Stimulated activated CD4-positive, alpha-beta T cell treated with anti-CD3 and anti-CD28 coated beads, Interleukin-1b, Interleukin-23, amount 100 ng/mL, for 4 hours (primary cell): Measurements from ENCODE around the gene NIPAL3.
"Not testable (repeated sequence)": the region's sequence is repeated elsewhere in the genome, so short reads cannot be mapped to it uniquely, and the experiment has no call there.

Experiments used
- DNase-seq, 2 donors: peaks; one replicate each; pipeline ENCODE4 v3.0.0-alpha.2; 2020; ENCODE audit warnings: low read depth in 2 of 2

Gene NIPAL3

GRCh38 chr1:24489674-24490073, 74.1 kb downstream of the NIPAL3 start:
- DNase-seq, result no peak

GRCh38 chr1:24490101-24490781, 74.6 kb downstream of the NIPAL3 start:
- DNase-seq, result no peak

GRCh38 chr1:24491577-24492360, 76.2 kb downstream of the NIPAL3 start:
- no peak for DNase-seq

DNA sequence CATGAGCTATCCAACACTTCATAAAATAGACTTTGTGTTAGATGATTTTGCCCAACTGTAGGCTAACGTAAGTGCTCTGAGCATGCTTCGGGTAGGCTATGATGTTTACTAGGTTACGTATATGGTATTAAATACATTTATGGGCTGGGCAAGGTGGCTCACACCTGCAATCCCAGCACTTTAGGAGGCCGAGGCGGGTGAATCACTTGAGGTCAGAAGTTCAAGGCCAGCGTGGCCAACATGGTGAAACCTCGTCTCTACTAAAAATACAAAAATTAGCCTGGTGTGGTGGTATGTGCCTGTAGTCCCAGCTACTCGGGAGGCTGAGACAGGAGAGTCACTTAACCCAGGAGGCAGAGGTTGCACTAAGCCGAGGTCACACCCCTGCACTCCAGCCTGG, 77.3 kb downstream of the NIPAL3 start:
- not testable (repeated sequence) for DNase-seq

DNA sequence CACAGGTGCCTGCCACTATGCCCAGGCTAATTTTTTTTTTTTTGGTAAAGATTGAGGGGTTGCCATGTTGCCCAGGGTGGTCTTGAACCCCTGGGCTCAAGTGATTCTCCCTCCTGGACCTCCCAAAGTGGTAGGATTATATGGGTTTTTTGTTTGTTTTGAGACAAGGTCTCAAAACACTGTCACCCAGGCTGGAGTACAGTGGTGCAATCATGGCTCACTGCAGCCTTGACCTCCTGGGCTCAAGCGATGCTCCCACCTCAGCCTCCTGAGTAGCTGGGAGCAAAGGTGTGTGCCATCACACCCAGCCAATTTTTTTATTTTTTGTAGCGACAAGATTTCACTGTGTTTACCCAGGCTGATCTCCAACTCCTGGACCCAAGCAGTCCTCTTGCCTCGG, 78.2 kb downstream of the NIPAL3 start:
- no peak for DNase-seq

- DNase-seq, result no peak
Observed at GRCh38 chr1:24498589-24498988, 83.0 kb downstream of the NIPAL3 start.

GRCh38 chr1:24500448-24501048, 84.9 kb downstream of the NIPAL3 start:
- no peak for DNase-seq

DNA sequence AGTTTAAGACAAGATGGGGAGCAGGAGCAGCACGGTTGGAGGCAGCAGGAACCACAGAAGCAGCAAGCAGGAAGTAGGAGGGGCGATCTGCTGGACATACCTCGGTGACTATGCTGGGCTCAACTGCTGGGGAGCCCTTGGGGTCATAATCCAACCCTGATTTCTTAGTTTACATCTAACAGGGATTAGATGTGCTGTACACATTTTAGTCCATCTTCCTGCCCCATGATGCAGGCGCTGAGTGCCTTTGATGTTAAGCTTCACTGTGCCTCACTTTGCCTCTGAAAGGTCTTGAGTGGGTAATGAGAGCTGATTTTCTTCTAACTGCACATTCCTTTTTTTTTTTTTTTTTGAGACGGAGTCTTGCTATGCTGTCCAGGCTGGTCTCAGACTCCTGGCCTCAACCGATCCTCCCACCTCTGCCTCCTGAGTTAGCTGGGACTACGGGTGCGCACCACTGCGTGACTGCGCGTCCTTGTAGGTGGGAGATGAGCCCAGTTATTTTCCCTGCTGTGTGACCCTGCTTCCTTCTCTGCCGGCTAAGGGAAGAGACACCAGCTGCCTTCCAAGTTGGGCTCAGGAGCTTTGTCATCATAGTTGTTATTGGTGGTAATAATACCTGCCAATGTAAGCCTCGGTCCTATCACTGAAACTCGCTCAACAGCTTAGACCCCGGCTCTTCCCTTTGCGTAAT, 85.9 kb downstream of the NIPAL3 start:
- no peak for DNase-seq

- peak; percentile 60 to 62 for DNase-seq
Observed at GRCh38 chr1:24502065-24502708, 86.6 kb downstream of the NIPAL3 start.

GRCh38 chr1:24502709-24503058, 87.1 kb downstream of the NIPAL3 start, which contains the start of gene RCAN3:
TSS of gene RCAN3 (plus strand) at chr1:24502836. CDS start at chr1:24514373, 11,537 bp downstream.
- DNase-seq, result peak; percentile 75 to 89

DNA sequence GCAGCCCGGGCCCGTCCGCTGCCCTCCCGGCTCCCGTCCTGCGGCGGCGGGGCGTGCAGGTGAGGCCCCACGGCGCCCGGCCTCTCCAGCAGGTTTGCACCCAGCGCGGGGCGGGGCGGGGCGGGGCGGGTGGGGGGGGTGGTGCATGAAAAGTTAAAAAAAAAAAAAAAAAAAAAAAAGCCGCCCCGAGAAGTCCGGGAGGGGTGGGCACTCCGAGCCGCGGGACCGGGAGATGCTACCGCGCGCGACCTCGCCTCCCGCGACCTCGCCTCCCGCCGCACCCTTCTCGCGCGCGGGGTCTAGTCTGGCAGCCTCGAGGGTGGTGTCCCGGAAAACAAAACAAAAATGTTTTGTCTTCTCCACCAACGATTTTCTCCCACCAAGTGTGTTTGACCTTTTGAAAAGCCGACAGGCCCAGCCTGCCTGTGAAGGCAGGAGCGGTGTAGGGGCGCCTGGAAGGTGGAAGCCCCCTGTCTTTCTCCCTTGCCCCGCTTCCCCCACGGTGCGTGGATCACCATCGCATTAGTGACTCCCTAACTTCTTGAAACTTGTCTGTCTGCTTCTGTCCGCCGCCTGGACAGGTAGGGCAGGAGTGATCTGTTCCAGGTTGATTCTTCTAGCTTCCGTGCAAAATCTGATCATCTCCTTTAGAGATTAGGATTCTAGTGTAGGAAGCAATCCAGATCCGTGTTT, 87.6 kb downstream of the NIPAL3 start:
- DNase-seq, result no peak

- no peak for DNase-seq
Observed at GRCh38 chr1:24503870-24504523, 88.4 kb downstream of the NIPAL3 start.

DNA sequence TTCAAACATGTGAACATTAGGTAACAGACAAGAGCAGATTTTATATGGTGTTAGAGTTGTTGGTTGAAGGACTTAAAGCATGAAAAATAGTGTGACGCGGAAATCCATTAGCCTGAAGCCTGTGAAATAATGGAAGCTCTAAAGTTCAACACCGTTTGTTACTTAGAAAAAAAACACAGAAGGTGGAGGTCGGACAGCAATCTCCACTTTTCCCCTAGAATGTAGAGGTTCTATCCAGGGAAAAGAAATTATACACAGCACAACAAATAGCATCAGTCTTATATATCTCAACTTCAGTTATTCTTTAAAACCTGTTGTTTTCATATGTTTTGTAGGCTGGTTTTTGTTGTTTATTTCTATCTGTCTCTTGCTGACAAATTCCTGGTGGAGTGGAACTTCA, 89.0 kb downstream of the NIPAL3 start:
- no peak for DNase-seq

DNA sequence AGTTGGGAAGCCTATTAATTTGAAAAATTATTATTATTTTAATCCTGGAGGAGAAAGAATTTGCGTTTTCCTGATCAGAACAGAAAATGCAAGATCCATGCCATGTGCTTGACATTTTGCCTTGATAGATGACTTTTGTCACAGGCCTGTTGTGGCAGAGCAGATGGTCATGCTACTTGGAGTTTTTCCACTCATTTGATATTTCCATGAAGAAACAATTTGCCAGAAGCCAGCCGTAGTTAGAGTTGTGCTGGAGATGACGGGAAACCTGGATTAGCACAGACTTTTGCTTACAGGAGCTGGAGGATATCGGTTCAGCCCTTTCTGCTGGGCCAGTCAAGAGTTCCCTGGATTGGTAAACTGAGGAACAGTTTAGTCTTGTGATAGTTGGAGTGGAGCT, 90.2 kb downstream of the NIPAL3 start:
- DNase-seq, result no peak

DNA sequence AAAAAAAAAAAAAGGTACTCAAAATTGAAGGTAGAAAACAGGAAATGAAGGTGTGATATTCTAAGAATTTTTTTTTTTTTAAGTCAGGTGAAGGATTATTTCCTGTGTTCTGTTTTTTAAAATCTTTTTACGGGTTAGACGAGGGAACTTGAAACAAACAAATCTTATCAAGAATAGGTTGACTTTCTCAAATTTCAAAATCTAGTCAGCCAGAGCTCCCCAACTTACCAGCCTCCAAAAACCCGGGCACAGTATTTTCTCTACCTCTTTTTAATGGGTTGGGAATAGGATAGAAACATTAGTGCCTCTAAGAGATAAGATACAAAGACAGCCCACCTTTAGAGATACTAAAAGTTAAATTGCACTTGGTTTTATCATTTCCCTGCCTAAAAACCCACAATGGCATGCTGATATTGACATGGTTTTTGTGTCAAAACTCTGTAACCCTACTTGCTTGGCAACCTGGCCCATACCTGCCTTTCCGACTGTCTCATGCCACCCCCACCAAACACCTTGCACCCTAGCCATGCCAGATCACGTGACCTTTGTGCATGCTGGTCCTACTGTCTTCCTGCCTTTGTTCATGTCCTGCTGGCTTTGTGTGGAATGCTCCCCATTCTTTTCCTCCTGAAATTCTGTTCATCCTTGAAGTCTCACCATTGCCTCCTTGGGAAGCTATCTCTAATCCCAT, 91.2 kb downstream of the NIPAL3 start:
- DNase-seq, result no peak

DNA sequence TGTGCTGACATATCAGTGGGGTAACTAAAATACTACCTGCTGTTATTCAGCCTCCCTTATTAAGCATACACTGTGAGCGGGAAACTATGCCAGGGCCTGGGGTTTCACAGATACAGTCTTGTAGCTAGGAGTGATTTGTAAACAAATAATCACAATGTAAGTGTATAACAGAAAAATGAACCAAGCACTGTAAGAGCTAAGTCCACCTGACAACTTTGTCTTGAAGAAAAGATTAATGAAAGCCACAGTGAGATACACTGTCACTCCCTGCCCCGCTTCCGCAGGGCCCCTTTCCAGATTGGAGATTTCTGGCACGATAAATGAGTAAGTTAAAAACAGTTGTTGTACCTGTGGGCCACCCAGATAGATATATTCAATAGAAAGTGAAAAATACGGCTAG, 91.8 kb downstream of the NIPAL3 start:
- no peak for DNase-seq

GRCh38 chr1:24508911-24509310, 93.3 kb downstream of the NIPAL3 start:
- no peak for DNase-seq

DNA sequence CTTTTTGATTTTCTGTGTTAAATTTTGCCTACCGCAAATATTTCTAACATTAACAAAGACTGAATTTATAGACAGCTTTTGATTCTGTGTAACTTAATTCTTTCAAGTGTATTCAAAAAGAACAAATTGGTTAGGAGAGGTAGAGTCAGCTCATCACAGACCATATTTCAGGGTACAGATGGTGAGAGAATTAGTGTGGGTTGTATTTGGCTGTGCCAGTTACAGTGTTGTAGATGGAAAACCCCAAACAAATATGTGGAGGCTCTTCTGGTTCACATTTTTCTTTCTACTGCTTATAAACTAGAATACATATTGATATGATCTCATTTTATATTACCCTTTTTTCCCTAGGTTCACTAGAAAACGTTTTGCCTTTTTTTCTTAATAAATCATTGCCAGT, 98.1 kb downstream of the NIPAL3 start:
- no peak for DNase-seq

GRCh38 chr1:24514946-24515345, 99.3 kb downstream of the NIPAL3 start:
- DNase-seq, result no peak

- DNase-seq, result not testable (repeated sequence)
Observed at GRCh38 chr1:24515671-24516209, 100.1 kb downstream of the NIPAL3 start.
